IPS-NIHi7 (cell line): ENCODE results near the gene RNF168.
"Not testable (repeated sequence)": the region's sequence is repeated elsewhere in the genome, so short reads cannot be mapped to it uniquely, and the experiment has no call there.

ENCODE experiments used
- DNase-seq: peaks from one replicate; pipeline ENCODE4 v3.0.0; 2012; ENCODE audit warnings: mixed read lengths; ENCODE audit errors: extremely low spot score

The RNF168 gene

DNA sequence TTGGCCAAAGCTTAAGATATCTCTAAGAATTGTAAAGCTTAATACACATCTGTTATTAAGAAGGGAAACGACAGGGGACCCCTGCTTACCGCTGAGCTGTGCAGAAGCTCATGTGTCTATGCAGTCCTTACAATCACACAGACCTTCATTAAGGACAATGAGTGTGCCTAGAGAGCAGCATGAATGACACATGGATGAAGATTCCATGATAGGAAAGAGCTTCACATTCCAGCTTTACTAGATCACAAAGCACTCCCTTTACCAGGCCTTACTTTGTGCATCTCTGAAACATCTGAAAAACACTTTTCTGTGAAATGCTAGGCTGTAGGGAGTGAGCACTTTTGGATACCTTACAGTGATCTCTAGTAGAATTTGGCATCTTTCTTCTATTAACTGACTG lies 32.0 kb downstream of the RNF168 start:
- no peak for DNase-seq

DNA sequence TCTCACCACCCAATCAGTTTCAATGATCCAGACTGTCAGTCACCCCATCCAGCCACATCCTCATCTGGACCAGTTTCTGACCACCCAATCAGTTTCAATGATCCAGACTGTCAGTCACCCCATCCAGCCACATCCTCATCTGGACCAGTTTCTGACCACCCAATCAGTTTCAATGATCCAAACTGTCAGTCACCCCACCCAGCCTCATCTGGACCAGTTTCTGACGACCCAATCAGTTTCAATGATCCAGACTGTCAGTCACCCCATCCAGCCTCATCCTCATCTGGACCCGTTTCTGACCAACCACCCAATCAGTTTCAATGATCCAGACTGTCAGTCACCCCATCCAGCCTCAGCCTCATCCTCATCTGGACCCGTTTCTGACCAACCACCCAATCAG lies 33.4 kb downstream of the RNF168 start:
- not testable (repeated sequence) for DNase-seq

DNA sequence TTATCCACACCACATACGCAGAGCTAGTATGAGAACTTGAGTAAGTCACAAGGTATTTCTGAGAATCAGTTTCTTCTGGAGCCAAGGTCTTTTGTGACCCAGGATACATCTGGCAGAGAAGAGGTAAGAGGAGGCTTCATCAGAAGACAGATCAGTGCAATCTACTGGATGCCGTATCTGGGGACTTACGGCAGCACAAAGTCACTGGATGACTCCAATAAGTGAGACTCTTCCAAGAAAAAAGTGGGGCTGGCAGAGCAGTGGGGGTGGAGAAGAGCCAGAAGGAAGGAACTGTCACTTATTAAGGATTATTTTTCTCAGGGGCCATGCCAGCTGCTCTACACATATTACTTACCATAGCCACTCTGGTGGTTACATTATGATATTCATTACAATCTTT lies 39.8 kb downstream of the RNF168 start:
- no peak for DNase-seq

DNA sequence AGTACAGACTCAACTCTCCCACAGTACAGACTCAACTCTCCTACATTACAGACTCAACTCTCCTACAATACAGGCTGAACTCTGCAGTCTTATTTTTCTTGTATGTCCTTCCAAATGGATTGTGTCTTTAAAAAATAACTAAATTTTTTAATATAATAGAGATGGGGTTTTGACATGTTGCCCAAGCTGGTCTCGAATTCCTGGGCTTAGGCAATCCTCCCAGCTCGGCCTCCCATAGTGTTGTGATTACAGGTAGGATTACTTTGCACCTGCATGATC lies 40.2 kb downstream of the RNF168 start:
- DNase-seq, result no peak

DNA sequence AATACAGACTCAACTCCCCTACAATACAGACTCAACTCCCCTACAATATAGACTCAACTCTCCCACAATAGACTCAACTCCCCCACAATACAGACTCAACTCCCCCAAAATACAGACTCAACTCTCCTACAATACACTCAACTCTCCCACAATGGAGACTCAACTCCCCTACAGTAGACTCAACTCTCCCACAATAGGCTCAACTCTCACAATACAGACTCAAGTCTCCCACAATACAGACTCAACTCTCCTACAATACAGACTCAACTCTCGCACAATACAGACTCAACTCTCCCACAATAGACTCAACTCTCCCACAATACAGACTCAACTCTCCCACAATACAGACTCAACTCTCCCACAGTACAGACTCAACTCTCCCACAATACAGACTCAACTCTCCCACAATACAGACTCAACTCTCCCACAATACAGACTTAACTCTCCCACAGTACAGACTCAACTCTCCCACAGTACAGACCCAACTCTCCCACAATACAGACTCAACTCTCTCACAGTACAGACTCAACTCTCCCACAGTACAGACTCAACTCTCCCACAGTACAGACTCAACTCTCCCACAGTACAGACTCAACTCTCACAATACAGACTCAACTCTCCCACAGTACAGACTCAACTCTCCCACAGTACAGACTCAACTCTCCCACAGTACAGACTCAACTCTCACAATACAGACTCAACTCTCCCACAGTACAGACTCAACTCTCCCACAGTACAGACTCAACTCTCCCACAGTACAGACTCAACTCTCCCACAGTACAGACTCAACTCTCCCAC lies 40.7 kb downstream of the RNF168 start:
- not testable (repeated sequence) for DNase-seq

DNA sequence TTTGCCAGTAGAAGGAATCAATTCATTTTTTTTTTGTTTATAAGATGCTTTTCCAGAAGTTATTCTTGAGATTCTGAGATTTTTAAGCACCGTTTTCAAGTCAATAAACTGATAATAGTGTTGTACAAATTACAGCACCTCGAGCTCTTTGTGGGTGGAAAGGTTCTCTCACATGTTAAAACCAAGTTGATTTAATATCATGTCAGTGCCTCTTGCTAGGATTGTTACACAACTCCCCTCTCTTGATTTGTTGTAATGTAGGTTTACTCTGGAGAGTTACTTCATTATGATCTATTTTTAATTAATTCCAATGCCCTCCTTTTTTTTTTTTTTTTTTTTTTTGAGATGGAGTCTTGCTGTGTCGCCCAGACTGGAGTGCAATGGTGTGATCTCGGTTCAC lies 45.5 kb downstream of the RNF168 start:
- DNase-seq, result no peak

DNA sequence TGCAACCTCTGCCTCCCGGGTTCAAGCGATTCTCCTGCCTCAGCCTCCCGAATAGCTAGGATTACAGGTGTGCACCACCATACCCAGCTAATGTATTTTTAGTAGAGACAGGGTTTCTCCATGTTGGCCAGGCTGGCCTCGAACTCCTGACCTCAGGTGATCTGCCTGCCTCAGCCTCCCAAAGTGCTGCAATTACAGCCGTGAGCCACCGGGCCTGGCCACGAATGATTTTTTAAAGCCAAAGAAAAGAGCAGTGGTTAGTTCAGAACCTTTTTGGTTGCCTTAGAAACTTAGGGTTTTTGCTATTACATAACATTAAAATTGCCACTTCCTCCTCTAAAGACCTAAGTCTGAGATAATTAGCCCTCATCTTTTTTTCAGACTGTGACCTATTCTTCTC lies 46.1 kb downstream of the RNF168 start:
- not testable (repeated sequence) for DNase-seq

DNA sequence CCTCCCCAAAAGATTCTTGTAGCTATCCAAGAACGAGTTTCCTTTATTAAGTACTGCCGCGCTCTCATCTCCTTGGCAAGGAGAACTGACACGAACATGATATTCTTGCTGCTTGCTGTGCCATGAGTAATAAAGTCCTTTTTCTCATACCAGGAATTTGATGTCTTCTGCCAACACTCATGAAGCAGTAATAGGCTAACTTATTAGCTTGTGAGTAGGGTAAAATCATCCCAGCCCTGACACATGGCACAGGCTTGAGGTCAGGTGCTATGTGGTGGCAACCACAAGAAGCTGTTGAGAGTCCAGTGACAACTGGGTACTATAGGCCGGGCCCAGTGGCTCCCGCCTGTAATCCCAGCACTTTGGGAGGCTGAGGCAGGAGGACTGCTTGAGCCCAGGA lies 48.6 kb downstream of the RNF168 start:
- DNase-seq, result no peak

DNA sequence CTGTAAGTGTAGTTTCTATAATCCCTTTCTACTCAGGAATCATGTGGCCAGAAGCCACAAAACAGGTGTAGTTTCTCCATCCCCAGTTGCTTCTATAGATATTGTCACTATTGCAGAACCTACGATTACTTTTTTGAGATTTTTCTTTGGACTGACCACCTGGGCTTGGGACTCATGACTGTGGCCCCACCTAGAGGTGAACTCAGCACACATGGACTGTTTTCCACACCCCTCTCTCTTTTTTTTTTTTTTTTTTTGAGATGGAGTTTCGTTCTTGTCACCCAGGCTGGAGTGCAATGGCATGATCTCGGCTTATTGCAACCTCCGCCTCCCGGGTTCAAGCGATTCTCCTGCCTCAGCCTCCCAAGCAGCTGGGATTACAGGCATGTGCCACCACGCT lies 58.2 kb downstream of the RNF168 start:
- peak; percentile 52 for DNase-seq

DNA sequence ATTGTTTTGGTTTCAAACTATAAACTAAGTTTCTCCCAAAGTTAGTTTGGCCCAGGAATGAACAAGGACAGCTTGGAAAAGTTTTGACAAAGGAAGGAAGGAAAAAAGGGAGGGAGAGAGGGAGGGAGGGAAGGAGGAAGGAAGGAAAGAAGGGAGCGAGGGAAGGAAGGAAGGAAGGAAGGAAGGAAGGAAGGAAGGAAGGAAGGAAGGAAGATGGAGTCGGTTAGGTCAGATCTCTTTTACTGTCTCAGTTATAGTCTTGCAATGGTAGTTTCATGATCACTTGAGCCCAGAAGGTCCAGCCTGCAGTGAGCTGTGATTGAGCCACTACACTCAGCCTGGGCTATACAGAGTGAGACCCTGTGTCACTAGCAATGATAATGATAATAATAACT lies 59.1 kb downstream of the RNF168 start:
- DNase-seq, result no peak

DNA sequence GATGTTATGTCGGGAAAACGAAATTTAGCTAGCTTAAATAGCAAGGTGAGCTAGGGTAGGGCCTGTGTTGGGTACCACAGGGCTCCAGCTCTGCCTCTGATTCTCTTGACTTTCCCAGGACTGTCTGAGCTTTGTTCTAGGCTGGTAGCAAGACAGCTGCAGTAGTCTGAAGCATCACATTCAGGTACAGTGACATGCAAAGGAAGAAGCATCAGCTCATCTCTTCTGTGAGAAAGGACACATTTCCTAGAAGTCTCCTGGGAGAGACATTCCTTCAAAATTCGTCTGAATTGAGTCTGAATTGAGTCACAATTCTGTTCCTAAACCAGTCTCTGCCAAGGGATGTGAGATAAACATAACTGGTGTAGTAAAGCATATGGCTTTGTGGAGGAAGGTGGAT lies 62.9 kb downstream of the RNF168 start:
- DNase-seq, result no peak

DNA sequence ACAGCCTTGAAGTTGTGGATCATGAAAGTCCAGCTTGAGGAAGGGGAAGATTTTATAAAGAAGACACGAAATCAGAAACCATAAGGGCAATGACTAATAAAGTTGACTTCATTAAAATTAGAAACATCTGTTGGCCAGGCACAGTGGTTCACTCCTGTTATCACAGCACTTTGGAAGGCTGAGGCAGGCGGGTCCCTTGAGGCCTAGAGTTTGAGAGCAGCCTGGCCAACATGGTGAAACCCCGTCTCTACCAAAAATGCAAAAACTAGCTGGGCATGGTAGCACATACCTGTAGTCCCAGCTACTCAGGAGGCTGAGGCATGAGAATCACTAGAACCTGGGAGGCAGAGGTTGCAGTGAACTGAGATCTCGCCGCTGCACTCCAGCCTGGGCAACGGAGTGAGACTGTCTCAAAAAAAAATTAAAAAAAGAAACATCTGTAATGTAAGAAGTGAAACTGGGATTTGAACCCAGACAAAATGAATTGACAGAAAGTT lies 63.5 kb downstream of the RNF168 start:
- no peak for DNase-seq

DNA sequence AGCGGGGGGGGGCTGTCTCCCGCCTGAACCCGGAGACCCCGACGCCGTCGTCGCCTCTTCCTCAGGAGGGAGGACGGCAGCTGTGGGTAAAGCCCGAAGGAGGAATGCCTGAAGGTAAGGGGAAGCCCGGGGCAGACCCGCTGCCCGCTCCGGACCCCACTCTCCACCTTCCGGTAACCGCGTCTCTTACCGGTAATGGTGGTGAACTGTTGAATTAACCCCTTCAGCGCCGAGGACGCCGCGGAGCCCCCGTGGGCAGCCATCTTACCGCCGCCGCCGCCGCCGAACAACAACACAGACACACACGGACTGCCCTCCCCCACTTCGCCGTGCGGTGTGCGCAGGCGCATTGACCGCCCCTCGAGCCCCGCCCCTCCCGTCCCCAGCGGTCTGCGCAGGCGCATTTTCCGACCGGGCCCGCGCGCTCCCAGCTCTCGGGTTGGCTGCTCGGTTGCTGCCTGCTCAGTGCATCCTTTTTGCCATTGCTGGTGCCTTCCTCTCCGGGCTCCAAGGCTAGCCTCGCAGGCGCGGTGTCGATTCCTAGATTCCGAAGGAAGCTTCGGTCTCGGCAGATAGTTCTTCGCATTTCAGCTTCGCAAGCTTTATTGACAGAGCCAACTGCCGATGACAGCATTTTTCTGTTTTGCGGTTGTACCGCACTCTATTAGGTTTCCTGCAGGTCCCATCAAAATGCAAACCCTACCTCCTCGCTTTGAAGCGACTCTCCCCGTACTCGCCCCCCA lies 71.3 kb downstream of the RNF168 start, which contains the start of gene UBXN7:
UBXN7 (minus strand) TSS at position 291 of the 743 bp plus-strand sequence; CDS start at position 263, 28 bp downstream.
- DNase-seq, result peak; percentile 100

DNA sequence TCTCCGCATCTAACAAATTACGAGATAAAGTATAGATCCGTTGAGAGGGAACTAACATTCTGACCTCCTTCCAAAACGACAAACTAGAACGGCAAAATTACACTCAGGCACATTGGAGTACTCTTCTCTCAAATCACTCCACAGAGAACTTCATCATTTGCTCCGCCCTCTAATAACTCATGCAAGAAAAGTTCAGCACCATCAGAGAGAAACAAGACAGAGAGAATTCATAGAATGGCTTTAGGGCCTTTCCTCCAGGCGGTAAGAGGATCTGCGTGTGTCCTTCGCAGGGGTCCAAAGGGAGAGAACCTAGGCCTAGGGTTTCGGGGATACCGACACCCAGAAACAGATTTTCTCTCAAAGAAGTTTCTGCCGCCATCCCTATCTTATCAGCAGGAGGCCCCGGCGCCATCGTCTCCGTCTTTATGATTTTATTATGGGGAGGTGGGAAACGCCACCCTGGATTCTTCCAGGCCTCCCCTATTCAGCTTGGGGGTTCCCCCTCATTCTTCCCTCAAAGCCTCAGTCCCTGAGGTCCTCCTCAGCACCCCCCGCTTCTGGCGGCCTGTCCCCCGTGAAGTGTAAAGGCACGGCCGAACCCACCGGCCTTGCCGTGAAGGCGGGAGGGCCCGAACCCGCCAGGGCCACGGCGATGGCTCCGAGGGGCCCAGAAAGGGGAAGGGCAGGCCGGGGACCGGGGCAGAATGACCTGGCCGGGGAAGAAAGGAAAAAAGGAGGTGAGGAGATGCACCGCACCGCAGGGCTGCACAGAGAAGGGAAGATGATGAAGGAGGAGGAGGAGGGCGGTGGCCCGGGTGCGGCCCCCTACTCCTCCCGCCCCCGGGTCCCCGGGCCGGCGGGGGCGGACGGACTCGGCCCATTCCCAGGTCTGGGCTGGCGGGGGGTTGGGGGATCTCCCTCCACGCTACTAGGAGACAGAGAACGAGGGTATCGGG lies 72.1 kb downstream of the RNF168 start:
- peak; percentile 65 for DNase-seq

DNA sequence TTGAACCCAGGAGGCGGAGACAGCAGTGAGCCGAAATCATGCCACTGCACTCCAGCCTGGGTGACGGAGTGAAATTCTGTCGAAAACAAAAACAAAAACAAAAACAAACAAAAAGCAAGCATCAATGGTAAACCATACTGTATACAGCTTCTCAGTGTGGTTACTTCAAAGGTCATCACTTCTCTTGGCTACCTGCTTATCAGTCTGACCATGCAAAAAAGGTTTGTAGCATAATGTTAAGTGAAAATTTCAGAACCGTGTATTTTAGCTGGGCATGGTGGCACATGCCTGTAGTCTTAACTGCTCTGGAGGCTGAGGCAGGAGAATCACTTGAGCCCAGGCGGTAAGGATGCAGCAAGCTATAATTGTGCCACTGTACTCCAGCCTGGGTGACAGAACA lies 75.5 kb downstream of the RNF168 start:
- DNase-seq, result no peak

DNA sequence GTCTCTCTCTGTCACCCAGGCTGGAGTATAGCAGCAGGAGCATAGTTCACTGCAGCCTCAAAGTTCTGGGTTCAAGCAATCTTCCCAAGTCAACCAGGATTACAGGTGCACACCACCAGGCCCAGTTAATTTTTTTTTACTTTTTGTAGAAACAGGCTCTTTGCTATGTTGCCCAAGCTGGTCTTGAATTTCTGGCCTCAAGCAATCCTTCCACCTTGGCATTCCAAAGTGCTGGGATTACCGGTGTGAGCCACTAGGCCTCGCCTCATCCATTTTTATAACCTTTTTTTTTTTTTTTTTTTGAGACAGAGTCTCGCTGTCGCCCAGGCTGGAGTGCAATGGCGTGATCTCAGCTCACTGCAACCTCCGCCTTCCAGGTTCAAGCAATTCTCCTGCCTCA lies 79.1 kb downstream of the RNF168 start:
- not testable (repeated sequence) for DNase-seq

DNA sequence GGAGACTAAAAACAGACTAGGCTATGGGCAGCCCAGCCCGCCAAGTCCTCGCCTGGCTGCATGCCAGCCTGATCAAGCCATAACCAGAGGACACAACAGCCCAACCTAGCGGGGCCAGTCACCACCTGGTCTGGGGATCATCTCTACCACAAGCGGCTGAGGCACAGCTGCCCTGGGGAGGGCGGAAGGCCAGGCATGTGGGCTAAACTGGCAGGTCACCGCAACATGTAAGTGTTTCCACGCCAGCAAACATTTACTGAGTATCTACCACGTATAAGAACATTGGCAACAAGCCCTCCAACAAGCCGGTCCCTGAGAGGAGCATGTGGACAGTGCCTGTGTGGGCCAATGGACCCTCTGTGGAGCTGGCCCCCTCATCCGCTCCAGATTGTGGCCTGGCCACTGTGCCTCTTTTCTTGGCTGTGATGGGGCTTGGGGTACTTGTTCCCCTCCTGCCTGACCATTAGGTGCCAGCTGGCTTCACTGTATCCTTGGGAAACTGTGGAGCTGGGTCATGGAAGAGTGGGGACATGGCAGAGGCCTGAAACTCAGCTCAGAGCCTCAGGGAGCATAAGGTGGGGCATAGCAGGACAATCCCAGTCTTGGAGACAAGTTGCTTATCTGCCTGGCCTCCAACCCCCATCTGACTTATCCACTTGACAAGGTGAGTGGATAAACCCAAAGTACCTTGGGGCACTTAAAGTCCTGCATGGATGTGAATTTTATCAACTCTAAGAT lies 80.4 kb downstream of the RNF168 start:
- DNase-seq, result no peak

DNA sequence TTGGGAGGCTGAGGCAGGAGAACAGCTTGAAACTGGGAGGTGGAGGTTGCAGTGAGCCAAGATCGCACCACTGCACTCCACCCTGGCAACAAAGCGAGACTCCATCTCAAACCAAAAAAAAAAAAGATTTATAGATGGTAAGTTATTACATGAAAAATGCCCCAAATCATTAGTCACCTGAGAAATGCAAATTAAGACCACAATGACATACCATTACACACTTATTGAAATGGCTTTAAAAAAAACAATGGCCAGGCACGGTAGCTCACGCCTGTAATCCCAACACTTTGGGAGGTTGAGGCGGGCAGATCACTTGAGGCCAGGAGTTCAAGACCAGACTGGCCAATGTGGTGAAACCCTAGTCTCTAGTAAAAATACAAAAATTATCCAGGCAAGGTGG lies 81.9 kb downstream of the RNF168 start:
- DNase-seq, result not testable (repeated sequence)

DNA sequence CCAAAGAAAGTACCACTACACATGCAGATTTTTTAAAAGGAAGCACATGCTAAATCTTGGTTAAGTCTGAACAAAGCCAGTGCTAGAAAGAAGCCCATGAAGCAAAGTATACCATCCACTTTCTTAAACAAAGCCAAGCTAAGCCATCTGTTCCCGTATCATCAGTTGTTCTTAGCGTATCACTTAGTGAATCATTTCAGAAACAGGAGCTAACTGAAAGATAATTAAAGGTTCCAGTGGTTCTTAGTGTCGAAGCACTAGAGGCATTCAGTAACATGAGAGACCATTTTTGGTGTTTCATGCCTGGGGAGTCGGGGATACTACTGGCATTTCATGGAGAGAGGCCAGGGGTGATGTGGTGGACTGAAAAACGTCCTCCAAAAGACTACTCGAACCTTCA lies 84.2 kb downstream of the RNF168 start:
- no peak for DNase-seq
